M059J (cell line): Measurements from ENCODE around the gene SUN1. TPM values are rescaled to one million over a fixed set of nuclear protein-coding genes. Genes with fewer than 3 reads are reported as not detected.

ENCODE experiments used
- DNase-seq: peaks from one replicate; pipeline ENCODE4 v3.0.0-alpha.2; 2012; ENCODE audit warnings: low read depth
- total RNA-seq: library from RNA; depleted of rRNA; stranded (reverse); fragments of >200 nt; shearing (Covaris generic); gene quantifications from 2 replicates; pipeline ENCODE4 v1.2.3, GENCODE V29; 2014

SUN1 gene
- total RNA-seq, 1 experiment from 2014 or later = 169 TPM

- DNase-seq = no peak
Observed at GRCh38 chr7:889391-889790, 57.1 kb downstream of the SUN1 start.

GRCh38 chr7:890868-891267, 58.6 kb downstream of the SUN1 start:
- no peak for DNase-seq

- no peak for DNase-seq
Observed at GRCh38 chr7:891291-891690, 59.0 kb downstream of the SUN1 start.

- no peak for DNase-seq
Observed at GRCh38 chr7:891805-892204, 59.5 kb downstream of the SUN1 start.

- DNase-seq = no peak
Observed at GRCh38 chr7:892648-893593, 60.6 kb downstream of the SUN1 start.

- no peak for DNase-seq
Observed at GRCh38 chr7:893686-894085, 61.4 kb downstream of the SUN1 start.

GRCh38 chr7:894164-894867, 62.0 kb downstream of the SUN1 start:
- DNase-seq = no peak

GRCh38 chr7:894927-895450, 62.7 kb downstream of the SUN1 start:
- DNase-seq = no peak

- no peak for DNase-seq
Observed at GRCh38 chr7:895451-896052, 63.3 kb downstream of the SUN1 start.

GRCh38 chr7:896346-897075, 64.2 kb downstream of the SUN1 start:
- no peak for DNase-seq

GRCh38 chr7:897086-897485, 64.8 kb downstream of the SUN1 start:
- DNase-seq = no peak

GRCh38 chr7:897771-898376, 65.6 kb downstream of the SUN1 start:
- DNase-seq = peak; percentile 28

GRCh38 chr7:898460-898854, 66.2 kb downstream of the SUN1 start:
- DNase-seq = no peak

- no peak for DNase-seq
Observed at GRCh38 chr7:898855-899681, 66.8 kb downstream of the SUN1 start.

GRCh38 chr7:899806-900205, 67.5 kb downstream of the SUN1 start:
- DNase-seq = no peak

- no peak for DNase-seq
Observed at GRCh38 chr7:900331-901040, 68.2 kb downstream of the SUN1 start.

- no peak for DNase-seq
Observed at GRCh38 chr7:901041-901387, 68.7 kb downstream of the SUN1 start.

GRCh38 chr7:901388-902154, 69.3 kb downstream of the SUN1 start:
- DNase-seq = peak; percentile 70

GRCh38 chr7:902996-903395, 70.7 kb downstream of the SUN1 start:
- no peak for DNase-seq
